ENCODE data around the gene ABCC4.

ABCC4 gene

DNA sequence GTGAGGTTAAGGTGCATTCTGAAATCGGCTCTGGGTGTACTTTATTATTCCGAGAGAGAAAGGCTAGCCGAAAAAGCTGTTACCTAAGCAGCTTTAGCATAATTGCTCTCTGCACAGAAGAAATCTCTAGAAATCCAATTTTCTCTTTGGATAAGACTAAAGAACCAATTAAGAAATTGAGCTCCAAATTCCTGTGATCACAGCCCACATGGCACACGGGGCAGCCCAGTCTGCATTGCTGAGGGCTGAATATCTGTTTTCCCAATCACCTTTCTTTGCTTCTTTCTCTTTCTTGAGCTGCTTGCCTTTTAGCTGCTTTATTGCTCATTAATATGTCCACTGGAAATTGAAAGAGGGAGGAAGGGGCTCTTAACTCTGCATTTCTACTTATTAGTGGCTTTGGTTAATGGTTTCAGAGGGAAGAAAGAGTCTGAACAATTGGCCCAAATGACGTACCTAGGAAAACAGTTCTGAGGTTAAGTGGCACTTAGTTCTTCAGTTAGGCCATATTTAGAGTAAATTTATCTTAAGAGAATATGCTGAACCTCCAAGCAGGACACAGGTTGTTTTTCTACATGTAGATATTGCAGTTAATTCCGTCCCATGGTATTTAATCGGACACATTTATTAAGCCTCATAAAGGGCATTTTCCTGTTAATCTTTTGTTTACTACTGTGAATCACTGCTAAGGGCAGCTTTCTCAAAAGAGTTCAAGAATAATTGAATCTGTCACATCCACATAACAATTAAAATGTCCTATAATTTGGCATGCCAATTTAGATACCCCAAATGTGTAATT lies 265.7 kb downstream of the ABCC4 start:
- DNase-seq: no peak

DNA sequence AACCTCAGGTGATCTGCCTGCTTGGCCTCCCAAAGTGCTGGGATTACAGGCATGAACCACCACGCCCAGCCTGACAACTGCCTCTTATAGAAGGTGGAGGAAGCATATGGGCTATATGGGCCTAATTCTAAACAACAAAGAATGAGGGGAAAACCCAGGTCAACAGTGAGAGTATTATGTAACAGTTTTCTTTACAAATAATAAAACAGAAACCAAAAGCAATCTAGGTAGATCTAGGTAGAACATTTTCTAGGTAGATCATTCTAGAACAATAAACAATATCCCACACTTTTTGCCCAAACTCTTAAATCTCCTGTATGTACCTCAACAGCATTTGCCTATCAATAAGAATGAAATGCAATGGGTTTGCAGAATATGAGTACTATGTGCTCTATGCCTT lies 267.4 kb downstream of the ABCC4 start:
- no peak for DNase-seq

DNA sequence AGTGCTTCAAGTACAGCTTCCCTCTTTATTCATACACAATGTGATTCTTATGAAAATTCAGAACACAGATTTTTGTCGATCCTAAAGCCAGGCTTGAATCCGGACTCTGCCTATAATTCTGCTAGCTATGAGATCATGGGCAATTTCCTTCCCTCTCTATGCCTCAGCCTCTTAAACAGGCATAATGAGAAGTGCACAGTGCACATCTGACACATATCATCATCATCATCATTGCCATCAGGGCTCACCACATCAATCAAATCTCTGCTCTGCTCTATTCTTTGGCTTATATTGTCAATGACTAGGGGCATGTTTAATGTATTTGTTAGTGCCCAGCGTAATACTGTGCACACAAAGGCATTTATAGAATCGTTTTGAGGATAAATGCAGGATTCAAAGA lies 269.1 kb downstream of the ABCC4 start:
- no peak for DNase-seq

DNA sequence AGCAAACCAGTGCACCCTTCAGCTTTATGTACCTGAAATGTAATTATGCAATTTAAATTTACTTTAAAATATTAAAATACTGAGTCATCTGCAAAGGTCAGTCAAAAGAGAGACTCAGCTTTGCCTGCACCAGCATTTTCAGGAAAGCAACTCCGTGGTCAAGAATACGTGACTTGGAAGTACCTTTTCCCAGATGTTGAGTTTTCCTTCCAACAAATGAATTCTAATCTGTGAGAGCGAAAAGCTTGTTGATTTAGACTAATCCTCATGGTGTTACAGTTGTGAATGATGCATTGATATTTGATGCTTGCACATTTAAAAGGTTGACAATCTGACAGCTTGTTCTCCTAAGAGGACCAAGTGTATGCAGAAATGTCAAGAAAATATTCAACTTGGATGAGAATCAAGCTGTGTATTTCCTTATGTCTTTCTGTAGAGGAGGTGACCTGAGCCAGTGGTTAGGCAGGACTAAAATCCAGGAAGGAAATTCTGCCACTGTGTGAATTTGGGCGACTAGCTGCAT lies 270.4 kb downstream of the ABCC4 start:
- DNase-seq: no peak

DNA sequence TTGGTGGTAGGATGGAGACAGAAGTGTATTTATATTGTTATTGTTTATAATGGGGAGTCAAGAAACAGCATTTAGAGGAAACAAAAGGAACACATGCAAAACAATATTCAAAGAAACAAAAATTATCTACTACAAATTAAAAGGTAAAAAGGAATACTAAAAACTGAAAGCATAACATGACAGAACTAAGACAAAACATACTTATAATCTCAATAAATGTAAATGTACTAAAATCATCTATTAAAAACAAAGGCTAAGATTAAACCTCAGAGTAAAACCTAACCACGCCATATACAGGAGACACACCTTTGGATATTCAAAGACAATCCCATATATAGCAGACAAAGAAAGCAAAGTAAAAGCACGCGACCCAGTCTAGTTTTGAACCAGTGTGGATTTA lies 273.6 kb downstream of the ABCC4 start:
- DNase-seq: no peak

DNA sequence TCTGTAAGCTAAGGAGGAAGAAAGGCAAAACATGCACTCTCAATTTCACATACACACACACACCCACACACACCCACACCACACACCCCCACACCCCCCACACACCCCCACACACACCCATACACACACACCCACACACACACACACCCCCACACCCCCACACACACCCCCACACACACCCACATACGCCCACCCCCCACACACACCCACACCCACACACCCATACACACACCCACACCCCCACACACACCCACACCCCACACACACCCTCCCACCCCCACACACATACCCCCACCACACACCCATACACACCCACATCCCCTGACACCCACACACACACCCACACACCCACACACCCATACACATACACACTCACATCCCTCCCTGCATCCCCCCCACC lies 276.1 kb downstream of the ABCC4 start:
- no peak for DNase-seq

DNA sequence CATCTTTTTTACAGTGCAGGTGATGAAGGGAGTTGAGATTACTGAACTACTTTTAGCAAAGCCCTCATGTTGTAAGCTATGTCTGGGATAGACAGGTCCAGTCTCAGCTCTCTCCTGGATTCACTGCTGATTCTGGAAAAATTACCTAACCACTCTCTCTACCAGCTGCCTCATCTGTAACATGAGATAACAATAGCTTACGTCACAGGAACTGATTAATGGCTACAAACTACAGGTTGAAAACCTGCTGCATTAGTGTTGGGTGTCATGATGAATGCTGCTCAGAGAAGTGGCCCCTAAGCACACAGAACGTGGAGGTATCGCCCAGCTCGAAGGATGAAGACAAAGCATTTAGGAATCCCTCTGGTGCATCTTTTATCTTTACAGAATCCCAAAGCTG lies 277.8 kb downstream of the ABCC4 start:
- no peak for DNase-seq

DNA sequence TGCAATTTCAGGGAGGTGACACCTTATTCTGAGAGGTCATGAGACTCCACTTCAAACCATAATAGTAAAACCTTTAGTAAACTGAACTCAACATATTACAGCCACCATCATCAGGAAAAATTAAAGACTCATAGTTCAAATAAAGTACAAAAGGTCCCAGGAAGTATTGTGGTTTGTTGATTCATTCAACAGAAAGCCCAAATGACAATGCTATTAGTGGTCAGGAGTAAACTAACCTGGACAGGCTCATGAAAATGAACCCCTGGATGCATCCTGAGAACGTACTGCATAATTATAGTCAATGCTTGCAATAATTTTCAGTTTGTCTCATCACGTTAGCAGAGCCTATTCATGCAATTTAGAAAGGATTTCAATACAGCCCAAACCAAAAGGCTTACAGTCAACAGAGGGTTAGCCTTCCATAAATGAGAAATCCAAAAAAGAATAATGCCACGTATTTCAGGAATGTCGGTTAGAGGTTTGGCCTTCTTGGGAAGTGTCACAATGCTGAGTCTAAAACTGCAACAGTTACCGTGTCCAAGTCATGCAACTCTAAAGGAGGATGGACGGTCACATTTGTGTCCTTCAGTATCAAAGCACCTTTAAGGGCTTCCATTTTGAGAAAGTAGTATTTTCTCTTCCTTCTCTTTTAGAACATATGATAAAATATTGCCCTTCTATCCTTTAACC lies 280.8 kb downstream of the ABCC4 start:
- peak; percentile 10 for DNase-seq

DNA sequence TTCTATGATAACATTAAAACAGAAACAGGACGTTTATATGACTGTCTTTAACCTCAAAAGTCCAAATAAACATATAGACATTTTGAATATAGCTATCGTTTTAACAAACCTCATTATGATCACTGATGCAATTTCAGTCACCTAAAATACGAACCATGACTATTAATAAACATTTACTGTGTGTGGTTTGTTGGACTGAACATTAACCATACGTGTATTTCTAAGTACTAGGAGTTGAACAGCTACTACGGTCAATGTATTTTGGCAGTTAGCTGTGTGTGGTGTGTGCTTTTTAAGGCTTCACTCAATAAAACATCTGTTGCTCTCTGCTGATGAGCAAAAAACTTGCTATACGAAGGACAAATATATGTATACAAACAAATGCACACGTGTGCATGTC lies 281.4 kb downstream of the ABCC4 start:
- no peak for DNase-seq

DNA sequence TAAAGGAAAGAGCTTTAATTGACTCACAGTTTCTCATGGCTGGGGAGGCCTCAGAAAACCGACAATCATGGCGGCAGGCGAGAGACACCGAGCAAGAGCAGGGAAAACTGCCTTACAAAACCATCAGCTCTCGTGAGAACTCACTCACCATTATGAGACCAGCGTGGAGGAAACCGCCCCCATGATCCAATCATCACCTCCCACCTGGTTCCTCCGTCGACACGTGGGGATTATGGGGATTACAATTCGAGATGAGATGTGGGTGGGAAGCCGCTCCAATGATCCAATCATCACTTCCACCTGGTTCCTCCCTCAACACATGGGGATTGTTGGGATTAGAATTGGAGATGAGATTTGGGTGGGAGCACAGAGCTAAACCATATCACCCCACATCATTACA lies 293.9 kb downstream of the ABCC4 start:
- DNase-seq: no peak

DNA sequence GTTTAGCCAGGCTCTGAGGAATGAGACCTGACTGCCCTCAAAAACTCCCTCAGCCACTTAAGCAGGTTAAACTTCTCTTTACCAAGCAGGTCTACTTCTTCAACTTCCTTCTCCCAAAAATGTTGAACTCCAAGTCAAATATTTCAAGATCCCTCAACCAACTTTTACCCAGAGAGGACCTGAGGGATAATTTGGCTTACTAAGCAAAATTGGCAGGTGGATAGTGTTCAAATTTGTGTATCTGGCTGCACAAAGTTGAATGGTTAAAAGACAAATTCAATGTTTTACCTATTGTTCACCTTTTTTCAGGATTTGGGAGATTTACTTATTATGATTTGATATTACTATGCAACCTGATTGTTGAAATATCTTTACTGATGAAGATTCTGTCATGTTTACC lies 296.0 kb downstream of the ABCC4 start:
- DNase-seq: no peak

DNA sequence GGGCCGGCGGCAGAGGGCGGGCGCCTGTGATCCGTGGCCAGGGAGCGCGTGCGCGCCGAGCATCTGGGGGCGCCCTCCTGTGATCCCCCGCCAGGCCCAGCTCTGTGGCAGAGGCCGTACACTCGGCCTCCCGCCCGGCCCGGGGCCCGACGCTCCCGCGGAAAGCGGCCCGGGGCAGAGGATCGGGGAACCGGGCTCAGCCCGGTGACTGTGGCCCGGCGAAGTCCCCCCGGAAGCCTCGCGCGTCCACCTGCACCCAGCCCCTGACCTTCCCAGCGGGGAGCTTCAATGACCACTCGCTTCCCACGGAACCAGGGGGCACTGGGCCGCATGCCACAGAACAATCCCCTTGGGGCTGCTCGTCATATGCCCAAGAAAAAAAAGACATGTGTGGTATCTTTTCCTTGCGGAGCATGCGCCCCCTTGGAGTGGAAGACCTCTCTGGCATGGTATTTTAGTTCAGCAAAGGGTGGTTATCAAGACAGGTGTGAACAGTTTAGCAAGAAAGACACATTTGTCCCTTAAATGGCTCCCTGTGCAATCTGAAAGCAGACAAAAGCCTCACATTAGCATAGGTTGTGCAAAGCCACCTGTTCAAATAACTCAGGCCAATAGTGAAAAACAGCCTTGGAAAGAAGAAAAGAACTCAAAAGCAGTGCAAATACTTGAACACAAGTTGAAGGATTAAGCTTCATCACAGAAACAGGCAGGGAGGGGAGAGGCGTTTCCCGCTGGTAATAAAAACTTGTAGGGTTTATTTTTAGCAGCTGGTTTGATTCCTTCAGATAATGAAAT lies 298.0 kb downstream of the ABCC4 start:
- no peak for DNase-seq

DNA sequence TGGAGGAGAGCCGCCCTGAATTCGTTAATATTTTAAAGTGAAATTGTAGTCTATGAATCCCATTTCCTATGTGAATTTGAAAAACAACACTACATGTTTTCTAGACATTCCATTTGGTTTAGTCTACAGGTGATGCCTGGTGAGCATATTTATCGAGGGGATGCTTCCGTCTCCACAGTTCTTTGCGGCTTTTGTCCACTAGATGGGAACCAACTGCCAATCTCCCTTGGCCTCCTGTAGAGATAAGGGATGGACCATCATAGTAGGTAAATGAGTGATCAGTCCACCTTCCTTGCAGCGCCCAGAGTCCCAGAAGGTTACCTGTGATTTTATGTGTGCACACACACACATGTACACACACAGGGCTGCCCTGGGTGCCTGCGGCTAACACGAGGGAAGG lies 299.1 kb downstream of the ABCC4 start:
- no peak for DNase-seq

DNA sequence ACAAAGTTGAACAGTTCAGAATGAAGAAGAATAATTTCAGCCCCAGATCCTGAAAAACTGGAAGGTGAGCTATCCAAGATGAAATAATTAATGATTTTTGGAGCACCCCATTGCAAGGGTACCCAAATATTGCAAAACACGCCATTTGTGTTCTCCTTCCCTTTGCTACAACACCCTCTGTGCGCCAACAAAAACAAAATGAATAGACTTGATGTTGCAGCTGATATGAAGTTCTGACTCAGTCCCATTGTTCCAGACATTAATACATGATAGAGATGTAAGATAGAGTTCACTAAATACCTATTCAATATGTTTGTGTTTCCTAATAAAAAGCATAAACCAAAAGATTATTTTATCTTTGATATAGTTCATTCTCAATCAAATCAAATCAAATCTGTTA lies 301.4 kb downstream of the ABCC4 start:
- no peak for DNase-seq

DNA sequence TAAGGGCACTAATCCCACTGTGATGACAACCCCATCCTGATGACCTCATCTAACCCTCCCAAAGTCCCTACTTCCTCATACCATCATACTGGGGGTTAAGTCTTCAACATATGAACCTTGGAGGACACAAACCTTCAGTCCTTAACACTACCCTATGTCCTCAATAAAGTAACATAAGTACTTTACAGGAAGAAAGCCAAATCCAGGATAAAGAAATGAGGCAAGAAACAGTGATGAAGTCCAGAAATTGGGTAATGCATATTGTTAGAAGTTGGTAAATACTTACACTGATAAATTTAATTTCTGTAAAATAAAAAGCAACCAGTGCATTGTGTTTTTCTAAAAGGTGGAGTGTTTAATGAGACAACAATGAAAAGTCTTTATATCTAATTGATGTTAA lies 304.1 kb downstream of the ABCC4 start:
- no peak for DNase-seq

DNA sequence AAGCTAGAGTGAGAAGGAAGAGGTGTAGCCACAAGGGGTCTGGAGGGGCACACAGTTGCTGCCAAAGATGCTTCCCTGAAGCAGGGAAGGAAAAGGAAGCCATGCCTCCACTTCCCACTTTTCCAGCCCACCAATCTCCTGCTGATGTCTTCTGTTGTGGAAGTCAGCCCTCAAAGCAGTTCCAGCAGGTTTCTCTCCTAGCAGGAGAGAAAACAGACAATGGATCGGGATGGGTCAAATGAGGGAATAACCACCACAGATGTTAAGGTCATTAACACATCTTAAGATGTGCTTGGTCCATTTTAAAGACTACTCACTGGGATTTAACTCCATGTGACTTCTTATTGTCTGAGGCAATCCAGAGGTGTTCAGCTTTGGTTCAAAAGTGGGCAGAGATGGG lies 304.8 kb downstream of the ABCC4 start:
- no peak for DNase-seq

DNA sequence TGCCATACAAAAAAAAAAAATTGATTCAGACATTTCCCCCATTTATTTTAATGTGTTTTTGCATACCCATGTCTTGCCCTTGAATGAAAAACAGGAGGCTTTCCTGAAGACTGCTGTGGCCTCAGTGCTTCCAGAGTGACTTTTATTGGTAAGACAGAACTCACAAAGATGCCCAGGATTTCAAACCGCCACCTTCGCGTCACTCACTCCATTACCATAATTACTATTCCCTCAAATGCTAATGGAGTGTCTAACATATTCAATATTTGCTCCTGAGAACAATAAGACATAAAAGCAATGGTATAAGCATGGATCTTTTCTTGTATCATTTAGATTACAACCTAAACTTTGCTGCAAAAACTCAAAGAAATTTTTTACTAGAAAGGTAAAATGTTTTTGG lies 306.7 kb downstream of the ABCC4 start:
- no peak for DNase-seq

DNA sequence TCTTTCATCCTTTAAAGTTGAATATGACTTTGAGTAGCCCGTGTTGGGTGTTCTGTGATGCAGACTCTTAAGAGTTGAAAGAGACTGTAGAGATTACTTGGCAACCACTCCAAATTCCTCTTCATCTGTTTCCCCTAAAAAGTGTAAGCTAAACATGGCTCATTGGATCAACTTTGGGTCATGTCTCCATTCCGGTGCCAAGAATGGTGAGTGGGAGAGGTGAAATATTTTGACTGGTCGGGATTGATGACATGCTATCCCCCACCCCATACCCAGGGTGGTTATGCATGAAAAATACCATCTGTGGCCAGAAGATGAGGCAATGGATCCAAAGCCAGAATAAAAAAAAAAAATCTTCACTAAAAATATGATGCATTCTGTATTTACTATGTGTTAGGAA lies 307.6 kb downstream of the ABCC4 start:
- no peak for DNase-seq

DNA sequence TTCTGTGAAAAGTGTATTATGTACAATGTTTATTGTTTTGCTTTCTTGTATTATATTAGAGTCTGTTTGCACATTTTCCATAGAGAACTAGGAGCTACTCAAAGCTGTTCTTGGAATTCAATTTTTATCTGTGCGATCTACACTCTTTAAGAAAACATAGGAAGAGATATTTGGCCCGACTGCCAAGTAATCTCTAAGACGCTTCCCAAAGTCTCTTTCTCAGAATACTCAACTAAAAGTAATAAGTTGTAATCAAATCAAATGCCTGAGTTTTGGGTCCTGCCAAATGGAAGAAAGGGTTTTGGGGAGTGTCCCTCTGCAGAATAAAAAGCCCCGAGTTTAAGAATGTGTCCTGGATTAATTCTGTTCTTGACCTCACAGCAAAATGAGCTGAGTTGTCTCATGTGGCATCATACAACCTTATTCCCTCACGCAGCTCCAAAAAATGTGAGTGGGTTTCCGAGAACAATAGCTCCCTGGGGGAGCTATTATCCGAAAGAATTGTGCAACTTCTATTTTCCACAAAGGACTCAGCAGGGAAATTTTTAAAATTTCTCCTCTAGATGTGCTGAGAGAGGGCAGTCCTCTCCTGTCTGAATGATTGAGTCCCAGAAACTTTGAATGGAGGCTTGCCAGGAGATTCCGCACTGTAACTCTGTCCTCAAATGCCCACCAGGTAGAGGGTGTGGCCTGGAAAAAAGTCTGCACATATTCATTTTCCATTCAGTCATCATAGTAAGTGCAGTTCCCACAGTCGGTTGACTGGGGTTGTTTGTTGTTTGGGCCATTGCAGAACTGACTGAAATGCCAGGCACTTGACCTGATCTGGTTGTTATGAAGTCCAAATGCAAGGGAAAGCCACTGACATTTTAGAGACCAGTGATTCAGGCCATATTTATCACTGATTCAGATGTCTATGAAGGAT lies 309.0 kb downstream of the ABCC4 start:
- DNase-seq: no peak

DNA sequence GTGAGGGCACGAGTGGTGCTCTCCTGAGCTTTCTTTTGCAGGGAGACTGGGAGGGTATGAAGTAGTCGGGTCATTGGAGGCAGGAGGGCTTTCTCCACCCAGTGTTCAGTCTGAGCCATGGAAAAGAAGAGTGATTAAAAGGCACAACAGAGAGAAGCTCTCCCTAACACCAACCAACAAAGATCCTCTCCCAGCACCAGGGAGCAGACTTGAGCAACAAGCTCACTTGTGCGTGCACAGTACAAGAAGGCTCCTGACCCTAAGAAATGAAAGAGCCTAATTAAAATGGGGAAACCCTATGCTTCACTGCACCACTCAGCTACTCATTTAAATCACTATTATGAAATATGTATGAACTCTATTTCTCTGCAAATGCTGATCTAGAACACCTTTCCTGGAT lies 312.6 kb downstream of the ABCC4 start:
- no peak for DNase-seq

DNA sequence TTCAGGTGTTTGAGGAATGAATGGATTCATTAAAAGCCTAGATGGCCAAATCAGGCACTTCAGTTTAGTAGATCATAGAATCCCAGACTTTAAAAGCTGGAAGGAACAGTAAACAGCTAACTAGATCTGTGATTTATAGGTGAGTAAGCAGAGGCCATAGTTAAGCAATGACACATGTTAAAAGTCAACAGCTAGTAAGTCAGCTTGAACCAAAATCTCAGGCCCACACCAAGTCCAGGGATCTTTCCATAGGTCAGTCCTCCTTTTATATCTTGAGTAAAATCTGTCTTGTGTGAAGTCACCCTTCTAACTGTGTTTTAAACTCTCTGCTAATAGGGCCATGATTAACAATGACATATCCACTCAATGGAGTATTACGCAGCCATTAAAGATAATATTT lies 313.4 kb downstream of the ABCC4 start:
- DNase-seq: peak; percentile 43

DNA sequence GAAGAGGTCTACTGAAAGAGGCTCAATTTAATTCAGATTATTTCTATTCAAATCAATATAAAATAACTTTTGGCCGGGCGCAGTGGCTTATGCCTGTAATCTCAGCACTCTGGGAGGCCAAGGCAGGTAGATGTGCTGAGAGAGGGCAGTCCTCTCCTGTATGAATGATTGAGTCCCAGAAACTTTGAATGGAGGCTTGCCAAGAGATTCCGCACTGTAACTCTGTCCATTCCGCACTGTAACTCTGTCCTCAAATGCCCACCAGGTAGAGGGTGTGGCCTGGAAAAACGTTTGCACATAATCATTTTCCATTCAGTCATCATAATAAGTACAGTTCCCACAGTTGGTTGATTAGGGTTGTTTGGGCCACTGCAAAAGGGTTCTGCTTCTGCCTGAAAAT lies 314.2 kb downstream of the ABCC4 start:
- no peak for DNase-seq

DNA sequence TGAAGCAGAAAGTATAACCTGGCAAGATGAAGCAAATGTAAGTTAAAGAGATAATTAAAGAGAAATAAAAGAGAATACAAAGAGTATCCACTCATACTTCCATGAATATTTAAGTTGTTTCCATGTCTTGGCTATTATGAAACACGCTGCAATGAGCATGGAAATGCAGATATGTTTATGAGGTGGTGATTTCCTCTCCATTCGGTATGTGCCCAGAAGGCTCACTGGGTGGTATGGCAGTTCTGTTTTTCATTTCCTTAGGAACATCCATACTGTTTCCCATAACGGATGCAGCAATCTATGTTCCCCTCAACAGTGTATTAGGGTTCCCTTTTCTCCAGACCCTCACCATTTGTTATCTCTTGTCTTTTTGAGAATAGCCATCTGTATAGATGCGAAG lies 316.3 kb downstream of the ABCC4 start:
- DNase-seq: no peak

Measured in HCEC 1CT (cell line).